Activated B cell treated with CpG ODN at 0.5 μM for 24 hours (primary cell): ENCODE results near the gene SMIM24. TPM values are rescaled to one million over a fixed set of nuclear protein-coding genes. Genes with fewer than 3 reads are reported as not detected.

Source experiments
- ATAC-seq: fragments of 200-7000 bp; cut with Tn5 transposase; one replicate; pipeline ENCODE4 v1.10.0; 2021; ENCODE audit warnings: low read depth, mild to moderate bottlenecking, moderate library complexity
- CTCF ChIA-PET: fragments of 350-600 bp; sonication (Branson Sonifier 250); formaldehyde crosslinking; loops from one replicate; lab custom pipeline; 2021; ENCODE audit warnings: antibody characterized with exemption; lab: Charles Lee
- POLR2A ChIA-PET: fragments of 350-600 bp; sonication (Branson Sonifier 250); formaldehyde crosslinking; loops from one replicate; lab custom pipeline; 2021; ENCODE audit warnings: antibody characterized with exemption; lab: Charles Lee
- DNase-seq: peaks from one replicate; pipeline ENCODE4 v3.0.0; 2022
- H3K27ac Mint-ChIP-seq: one replicate; pipeline ENCODE4 v1.8.0; 2020; ENCODE audit warnings: mixed read lengths
- H3K27me3 Mint-ChIP-seq: one replicate; pipeline ENCODE4 v1.8.0; 2021; ENCODE audit warnings: mixed read lengths
- H3K36me3 Mint-ChIP-seq: one replicate; pipeline ENCODE4 v1.8.0; 2021; ENCODE audit warnings: low read depth, mixed read lengths
- H3K4me1 Mint-ChIP-seq: one replicate; pipeline ENCODE4 v1.8.0; 2021; ENCODE audit warnings: mixed read lengths
- H3K4me3 Mint-ChIP-seq: one replicate; pipeline ENCODE4 v1.8.0; 2020; ENCODE audit warnings: mild to moderate bottlenecking, mixed read lengths
- H3K9me3 Mint-ChIP-seq: one replicate; pipeline ENCODE4 v1.8.0; 2020; ENCODE audit warnings: mixed read lengths
- intact Hi-C: fragments of 100-400 bp; cut with micrococcal nuclease; formaldehyde crosslinking; loops from one replicate; pipeline ENCODE4 v1.15.1; 2024
- total RNA-seq: library from RNA; stranded (reverse); gene quantifications from 2 replicates; pipeline ENCODE4 v1.2.3, GENCODE V29; 2022
- TF ChIP-seq, protein P1 (sequence below): fragments of 200-600 bp; IDR thresholded peaks from one replicate; pipeline ENCODE4 v1.8.0; 2022; ENCODE audit warnings: antibody characterized with exemption, mild to moderate bottlenecking

Gene SMIM24
- total RNA-seq, 1 donor from 2014 or later = not detected

DNA sequence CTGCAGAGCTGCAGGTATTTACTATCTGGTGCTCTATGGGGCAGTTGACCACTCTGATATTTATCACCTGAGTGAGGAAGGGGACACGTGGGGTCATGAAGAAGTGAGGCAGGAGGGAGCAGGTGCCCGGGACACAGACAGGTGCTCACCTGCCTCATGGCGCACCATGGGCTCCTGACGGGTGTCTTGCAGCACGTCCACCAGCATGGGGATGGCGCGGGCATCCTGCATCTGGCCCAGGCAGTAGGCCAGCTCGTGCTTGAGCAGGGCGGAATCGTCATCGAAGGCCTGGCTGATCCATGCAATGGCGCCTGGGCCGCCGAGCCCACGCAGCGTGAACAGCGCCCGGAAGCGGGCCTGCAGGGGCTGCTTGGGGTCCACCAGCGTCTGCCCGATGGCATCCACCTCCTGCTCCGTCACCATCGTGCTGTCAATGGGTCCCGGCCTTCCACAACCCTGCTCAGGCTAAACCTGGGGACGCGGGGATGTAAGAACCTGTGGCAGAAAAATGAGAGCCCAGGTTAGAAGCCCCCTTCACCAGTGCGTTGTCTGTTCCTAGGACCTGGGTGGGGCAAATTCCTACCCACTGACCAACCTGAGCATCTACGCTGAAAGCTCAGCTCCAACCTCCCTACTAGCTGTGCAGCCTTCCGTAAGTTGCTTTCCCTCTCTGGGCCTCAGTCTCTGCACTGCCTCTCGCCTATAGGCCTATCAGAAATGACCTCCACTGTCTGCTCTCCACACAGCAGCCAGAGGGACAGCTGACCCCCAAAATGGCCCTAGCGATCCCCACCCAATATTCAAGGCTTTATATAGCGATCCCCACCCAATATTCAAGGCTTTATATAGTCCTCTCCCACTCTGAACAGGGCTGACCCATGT lies 16.3 kb upstream of the SMIM24 start:
- Mint-ChIP-seq H3K4me1 (peaks cover 16% of the 10 kb centered on the region), H3K27ac (no peak overlapping the region), H3K9me3 (no peaks in the 10 kb centered on the region), H3K36me3 (peaks cover 53% of the 10 kb centered on the region), H3K4me3 (no peak overlapping the region), H3K27me3 (no peaks in the 10 kb centered on the region)
- POLR2A ChIA-PET = interaction anchor here (0.5 kb wide), 1 partner anchor 25 kb away, joined by 3 read pairs; no protein-coding TSS in a partner anchor
- intact Hi-C loops = no loop called here
- ATAC-seq = no peak
- TF ChIP-seq, protein P1, sequence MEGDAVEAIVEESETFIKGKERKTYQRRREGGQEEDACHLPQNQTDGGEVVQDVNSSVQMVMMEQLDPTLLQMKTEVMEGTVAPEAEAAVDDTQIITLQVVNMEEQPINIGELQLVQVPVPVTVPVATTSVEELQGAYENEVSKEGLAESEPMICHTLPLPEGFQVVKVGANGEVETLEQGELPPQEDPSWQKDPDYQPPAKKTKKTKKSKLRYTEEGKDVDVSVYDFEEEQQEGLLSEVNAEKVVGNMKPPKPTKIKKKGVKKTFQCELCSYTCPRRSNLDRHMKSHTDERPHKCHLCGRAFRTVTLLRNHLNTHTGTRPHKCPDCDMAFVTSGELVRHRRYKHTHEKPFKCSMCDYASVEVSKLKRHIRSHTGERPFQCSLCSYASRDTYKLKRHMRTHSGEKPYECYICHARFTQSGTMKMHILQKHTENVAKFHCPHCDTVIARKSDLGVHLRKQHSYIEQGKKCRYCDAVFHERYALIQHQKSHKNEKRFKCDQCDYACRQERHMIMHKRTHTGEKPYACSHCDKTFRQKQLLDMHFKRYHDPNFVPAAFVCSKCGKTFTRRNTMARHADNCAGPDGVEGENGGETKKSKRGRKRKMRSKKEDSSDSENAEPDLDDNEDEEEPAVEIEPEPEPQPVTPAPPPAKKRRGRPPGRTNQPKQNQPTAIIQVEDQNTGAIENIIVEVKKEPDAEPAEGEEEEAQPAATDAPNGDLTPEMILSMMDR = no peak
- no peak for DNase-seq
- CTCF ChIA-PET = no interaction called here

DNA sequence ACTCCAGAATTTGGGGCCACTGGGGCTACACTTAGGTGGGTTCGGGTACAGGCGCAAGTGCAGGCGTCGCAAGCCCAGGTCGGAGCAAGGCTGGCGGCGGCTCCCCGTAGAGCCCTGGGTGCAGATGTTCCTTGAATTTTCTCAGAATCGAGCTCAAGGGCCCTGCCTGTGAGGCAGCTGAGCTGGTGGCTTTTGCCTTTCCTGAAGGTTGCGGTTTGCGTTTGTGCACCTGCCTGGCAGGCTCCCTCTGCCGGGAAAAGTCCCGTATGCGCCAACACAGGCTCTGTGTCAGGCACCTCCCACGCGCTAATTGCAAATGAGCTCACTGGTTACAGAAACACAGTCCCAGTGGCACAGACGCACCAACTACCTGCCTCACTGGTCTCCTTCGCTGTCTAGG lies 14.2 kb upstream of the SMIM24 start:
- H3K4me1 Mint-ChIP-seq = peaks cover 7% of the 10 kb centered on the region
- TF ChIP-seq, protein P1 = no peak
- no peaks in the 10 kb centered on the region for H3K9me3 Mint-ChIP-seq
- intact Hi-C loops = no loop called here
- ChIA-PET POLR2A (no interaction called here), CTCF (interaction anchor here (1.1 kb wide), 1 partner anchor 10 kb away, joined by 5 read pairs; no protein-coding TSS in a partner anchor)
- DNase-seq = no peak
- ATAC-seq = no peak
- H3K27ac Mint-ChIP-seq = no peak overlapping the region
- H3K27me3 Mint-ChIP-seq = no peaks in the 10 kb centered on the region
- no peak overlapping the region for H3K4me3 Mint-ChIP-seq
- H3K36me3 Mint-ChIP-seq = peaks cover 59% of the 10 kb centered on the region

DNA sequence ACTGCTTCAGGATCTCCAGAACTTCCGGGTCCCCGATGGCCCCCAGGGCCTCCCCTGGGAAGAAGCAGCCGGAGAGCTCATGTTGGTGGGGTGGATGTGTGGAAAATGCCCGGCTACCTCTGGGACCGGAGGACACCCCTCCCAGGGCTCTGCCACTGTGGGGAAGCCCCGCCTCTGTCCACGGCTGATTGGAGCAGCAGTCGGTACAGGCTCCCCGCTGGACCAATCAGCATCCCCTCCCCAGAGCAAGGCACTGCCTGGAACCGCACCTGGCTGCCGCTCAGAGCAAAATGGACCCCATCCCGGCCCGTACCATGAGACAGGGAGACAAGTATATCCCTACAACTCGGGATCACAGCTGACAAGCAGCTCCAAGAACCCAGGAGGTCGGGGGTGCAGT lies 13.7 kb upstream of the SMIM24 start:
- CTCF ChIA-PET = interaction anchor here (1.1 kb wide), 1 partner anchor 9 kb away, joined by 5 read pairs; no protein-coding TSS in a partner anchor
- POLR2A ChIA-PET = no interaction called here
- DNase-seq = no peak

DNA sequence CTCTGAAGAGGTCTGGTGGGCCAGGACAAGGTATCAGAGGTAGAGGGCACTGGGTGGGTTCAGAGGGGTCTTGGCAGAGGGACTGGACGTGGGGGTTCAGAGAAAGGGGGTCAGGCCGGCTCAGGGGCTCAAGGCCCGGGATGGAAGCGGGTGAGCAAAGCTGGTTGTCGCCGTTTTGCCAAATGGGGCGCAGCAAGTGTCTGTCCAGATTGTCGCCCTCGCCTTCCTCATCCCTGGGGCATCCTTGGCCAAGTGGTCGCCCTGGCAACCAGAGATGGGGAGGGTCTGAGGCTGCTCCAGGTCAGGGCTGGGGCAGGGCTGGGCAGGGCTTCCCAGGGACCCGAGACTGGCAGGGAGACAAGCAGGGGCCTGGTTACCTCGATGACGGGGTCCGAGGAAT lies 13.3 kb upstream of the SMIM24 start:
- H3K9me3 Mint-ChIP-seq = no peaks in the 10 kb centered on the region
- no peaks in the 10 kb centered on the region for H3K27me3 Mint-ChIP-seq
- no peak for ATAC-seq
- intact Hi-C loops = no loop called here
- H3K4me3 Mint-ChIP-seq = no peak overlapping the region
- CTCF ChIA-PET = no interaction called here
- H3K36me3 Mint-ChIP-seq = peaks cover 56% of the 10 kb centered on the region
- DNase-seq = no peak
- H3K4me1 Mint-ChIP-seq = peaks cover 2% of the 10 kb centered on the region
- POLR2A ChIA-PET = no interaction called here
- TF ChIP-seq, protein P1 = no peak
- H3K27ac Mint-ChIP-seq = no peak overlapping the region

More for the DNA sequence above, 13.7 kb upstream of the SMIM24 start:
- no peak overlapping the region for H3K27ac Mint-ChIP-seq
- no peaks in the 10 kb centered on the region for H3K27me3 Mint-ChIP-seq
- no peaks in the 10 kb centered on the region for H3K9me3 Mint-ChIP-seq
- TF ChIP-seq, protein P1 = no peak
- intact Hi-C loops = no loop called here
- H3K4me1 Mint-ChIP-seq = peaks cover 4% of the 10 kb centered on the region
- H3K36me3 Mint-ChIP-seq = peaks cover 57% of the 10 kb centered on the region
- no peak overlapping the region for H3K4me3 Mint-ChIP-seq
- ATAC-seq = peak; percentile 54

DNA sequence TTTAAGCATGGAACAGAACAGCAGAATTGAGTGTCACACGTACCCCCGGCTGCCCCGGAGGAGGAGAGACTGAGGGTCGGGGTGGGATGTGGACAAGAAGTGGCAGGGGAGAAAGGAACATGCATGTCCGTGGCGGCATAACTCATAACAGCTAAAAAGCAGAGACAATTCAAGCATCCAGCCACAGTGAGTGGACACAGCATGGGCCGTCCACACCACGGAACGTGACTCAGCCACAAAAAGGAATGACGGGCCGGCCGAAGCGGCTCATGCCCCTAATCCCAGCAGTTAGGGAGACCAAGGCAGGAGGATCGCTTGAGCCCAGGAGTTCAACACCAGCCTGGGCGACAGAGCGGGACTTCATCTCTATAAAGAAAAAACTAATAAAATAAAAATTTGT lies 12.6 kb upstream of the SMIM24 start:
- ATAC-seq = no peak
- H3K27ac Mint-ChIP-seq = no peak overlapping the region
- no peak for DNase-seq
- no peak overlapping the region for H3K4me3 Mint-ChIP-seq
- TF ChIP-seq, protein P1 = no peak
- ChIA-PET POLR2A (no interaction called here), CTCF (no interaction called here)
- intact Hi-C loops = no loop called here
- H3K4me1 Mint-ChIP-seq = peaks cover under 1% of the 10 kb centered on the region
- H3K36me3 Mint-ChIP-seq = peaks cover 57% of the 10 kb centered on the region
- H3K27me3 Mint-ChIP-seq = no peaks in the 10 kb centered on the region
- H3K9me3 Mint-ChIP-seq = no peaks in the 10 kb centered on the region
